WTC11 (cell line): ENCODE measurements around the gene YLPM1. TPM values are rescaled to one million over a fixed set of nuclear protein-coding genes. Genes with fewer than 3 reads are reported as not detected.

Experiments used
- ATAC-seq: fragments of 200-7000 bp; cut with Tn5 transposase; 2 replicates; pipeline ENCODE4 v1.10.0; 2021; ENCODE audit warnings: mild to moderate bottlenecking, moderate library complexity
- CTCF ChIA-PET: fragments of 300-600 bp; sonication (Branson Sonifier 250); formaldehyde crosslinking; loops from one replicate; lab custom pipeline; 2021; ENCODE audit warnings: antibody characterized with exemption; lab: Charles Lee
- POLR2A ChIA-PET: fragments of 350-600 bp; sonication (Branson Sonifier 250); formaldehyde crosslinking; loops from one replicate; lab custom pipeline; 2021; ENCODE audit warnings: antibody characterized with exemption; lab: Charles Lee
- DNase-seq: peaks from one replicate; pipeline ENCODE4 v3.0.0; 2021; ENCODE audit warnings: low spot score
- H3K27ac Mint-ChIP-seq: 2 replicates; pipeline ENCODE4 v1.8.0; 2021; ENCODE audit warnings: mixed read lengths
- H3K27me3 Mint-ChIP-seq: 2 replicates; pipeline ENCODE4 v1.8.0; 2021; ENCODE audit warnings: low read depth, mild to moderate bottlenecking, moderate library complexity, mixed read lengths
- H3K36me3 Mint-ChIP-seq: 2 replicates; pipeline ENCODE4 v1.8.0; 2021; ENCODE audit warnings: mixed read lengths
- H3K4me1 Mint-ChIP-seq: 2 replicates; pipeline ENCODE4 v1.8.0; 2022; ENCODE audit warnings: mixed read lengths
- H3K4me3 Mint-ChIP-seq: 2 replicates; pipeline ENCODE4 v1.8.0; 2021; ENCODE audit warnings: mild to moderate bottlenecking, moderate library complexity, mixed read lengths
- H3K9me3 Mint-ChIP-seq: 2 replicates; pipeline ENCODE4 v1.8.0; 2021; ENCODE audit warnings: mixed read lengths
- ATF1 ChIP-seq: sonication (generic); formaldehyde crosslinking; IDR thresholded peaks from 2 replicates; pipeline ENCODE4 v1.8.1; 2023; ENCODE audit warnings: mild to moderate bottlenecking, moderate library complexity, missing genetic modification reagents
- CBFB ChIP-seq: sonication (generic); formaldehyde crosslinking; IDR thresholded peaks from 2 replicates; pipeline ENCODE4 v1.8.1; 2022; ENCODE audit warnings: mild to moderate bottlenecking, low read depth, missing genetic modification reagents
- ELF4 ChIP-seq: sonication (generic); formaldehyde crosslinking; IDR thresholded peaks from 2 replicates; pipeline ENCODE4 v1.8.1; 2022; ENCODE audit warnings: low read depth, mild to moderate bottlenecking, moderate library complexity, missing genetic modification reagents
- ETV6 ChIP-seq: sonication (generic); formaldehyde crosslinking; IDR thresholded peaks from 2 replicates; pipeline ENCODE4 v1.8.1; 2022; ENCODE audit warnings: mild to moderate bottlenecking, missing genetic modification reagents
- FOXJ3 ChIP-seq: sonication (generic); formaldehyde crosslinking; IDR thresholded peaks from 2 replicates; pipeline ENCODE4 v1.9.0; 2021; ENCODE audit warnings: missing genetic modification reagents, mild to moderate bottlenecking, borderline replicate concordance
- GTF2I ChIP-seq: fragments of 250-450 bp; sonication (Bioruptor Pico); conservative IDR thresholded peaks from 2 replicates; pipeline ENCODE4 v1.4.0; 2021; ENCODE audit warnings: mild to moderate bottlenecking
- NFATC4 ChIP-seq: fragments of 250-450 bp; sonication (Bioruptor Pico); IDR thresholded peaks from 2 replicates; pipeline ENCODE4 v1.9.0; 2021; ENCODE audit warnings: mild to moderate bottlenecking
- NFYB ChIP-seq: sonication (generic); formaldehyde crosslinking; conservative IDR thresholded peaks from 2 replicates; pipeline ENCODE4 v1.8.0; 2022; ENCODE audit warnings: low read depth, missing genetic modification reagents
- NR1H2 ChIP-seq: sonication (generic); formaldehyde crosslinking; IDR thresholded peaks from 2 replicates; pipeline ENCODE4 v1.9.0; 2021; ENCODE audit warnings: mild to moderate bottlenecking, moderate library complexity, missing genetic modification reagents
- OVOL2 ChIP-seq: fragments of 250-450 bp; sonication (Bioruptor Pico); IDR thresholded peaks from 2 replicates; pipeline ENCODE4 v1.9.0; 2021; ENCODE audit warnings: mild to moderate bottlenecking, borderline replicate concordance
- SMAD4 ChIP-seq: sonication (generic); formaldehyde crosslinking; IDR thresholded peaks from 2 replicates; pipeline ENCODE4 v1.8.0; 2022; ENCODE audit warnings: mild to moderate bottlenecking, missing genetic modification reagents
- TEAD4 ChIP-seq: sonication (generic); formaldehyde crosslinking; IDR thresholded peaks from 2 replicates; pipeline ENCODE4 v1.8.0; 2022; ENCODE audit warnings: mild to moderate bottlenecking, missing genetic modification reagents
- TP53 ChIP-seq: sonication (generic); formaldehyde crosslinking; IDR thresholded peaks from 2 replicates; pipeline ENCODE4 v1.8.1; 2023; ENCODE audit warnings: mild to moderate bottlenecking, missing genetic modification reagents
- ZBTB21 ChIP-seq: sonication (generic); formaldehyde crosslinking; IDR thresholded peaks from 2 replicates; pipeline ENCODE4 v1.8.1; 2023; ENCODE audit warnings: mild to moderate bottlenecking, missing genetic modification reagents, borderline replicate concordance
- ZNF121 ChIP-seq: sonication (generic); formaldehyde crosslinking; IDR thresholded peaks from 2 replicates; pipeline ENCODE4 v1.8.0; 2023; ENCODE audit warnings: missing genetic modification reagents
- total RNA-seq: library from RNA; stranded (reverse); gene quantifications from 3 replicates; pipeline ENCODE4 v1.2.3, GENCODE V29; 2021
- TF ChIP-seq, protein P1 (sequence below): fragments of 250-450 bp; sonication (Bioruptor Pico); conservative IDR thresholded peaks from 2 replicates; pipeline ENCODE4 v1.9.0; 2021; ENCODE audit warnings: mild to moderate bottlenecking
- TF ChIP-seq, protein P2 (sequence below): sonication (generic); formaldehyde crosslinking; IDR thresholded peaks from 2 replicates; pipeline ENCODE4 v1.8.1; 2023; ENCODE audit warnings: mild to moderate bottlenecking, missing genetic modification reagents
- TF ChIP-seq, protein P3 (sequence below): sonication (generic); formaldehyde crosslinking; IDR thresholded peaks from 2 replicates; pipeline ENCODE4 v1.8.1; 2023; ENCODE audit warnings: mild to moderate bottlenecking, moderate library complexity, missing genetic modification reagents
- TF ChIP-seq, protein P4 (sequence below): fragments of 250-450 bp; sonication (Bioruptor Pico); IDR thresholded peaks from 2 replicates; pipeline ENCODE4 v1.9.0; 2021; ENCODE audit warnings: mild to moderate bottlenecking
- TF ChIP-seq, protein P5 (sequence below): sonication (generic); formaldehyde crosslinking; IDR thresholded peaks from 2 replicates; pipeline ENCODE4 v1.8.1; 2022; ENCODE audit warnings: missing genetic modification reagents, borderline replicate concordance
- TF ChIP-seq, protein P6 (sequence below): sonication (generic); formaldehyde crosslinking; IDR thresholded peaks from 2 replicates; pipeline ENCODE4 v1.8.0; 2022; ENCODE audit warnings: mild to moderate bottlenecking, missing genetic modification reagents
- TF ChIP-seq, protein P7 (sequence below): sonication (generic); formaldehyde crosslinking; IDR thresholded peaks from 2 replicates; pipeline ENCODE4 v1.8.1; 2022; ENCODE audit warnings: low read depth, mild to moderate bottlenecking, moderate library complexity, missing genetic modification reagents, borderline replicate concordance

YLPM1 gene
- total RNA-seq, 1 experiment from 2014 or later = 66.6 TPM

DNA sequence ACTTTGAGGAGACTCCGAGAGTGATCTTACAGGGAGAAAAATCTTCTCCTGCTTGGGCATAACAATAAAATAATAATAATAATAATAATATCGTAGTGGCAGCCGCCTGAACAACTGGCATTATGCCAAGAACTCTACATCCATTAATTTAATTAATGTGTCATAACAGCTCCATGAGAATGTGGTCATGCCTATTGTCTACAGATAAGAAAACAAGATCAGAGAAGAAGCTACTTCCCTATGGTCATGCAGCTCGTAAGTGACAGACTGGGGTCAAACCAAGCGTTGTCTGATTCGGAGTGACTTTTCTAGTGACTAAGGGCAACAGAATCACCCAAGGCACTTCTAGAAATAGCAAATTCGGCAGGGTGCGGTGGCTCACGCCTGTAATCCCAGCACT is 101.1 kb downstream of the YLPM1 start (continued):
- TF ChIP-seq, protein P1, sequence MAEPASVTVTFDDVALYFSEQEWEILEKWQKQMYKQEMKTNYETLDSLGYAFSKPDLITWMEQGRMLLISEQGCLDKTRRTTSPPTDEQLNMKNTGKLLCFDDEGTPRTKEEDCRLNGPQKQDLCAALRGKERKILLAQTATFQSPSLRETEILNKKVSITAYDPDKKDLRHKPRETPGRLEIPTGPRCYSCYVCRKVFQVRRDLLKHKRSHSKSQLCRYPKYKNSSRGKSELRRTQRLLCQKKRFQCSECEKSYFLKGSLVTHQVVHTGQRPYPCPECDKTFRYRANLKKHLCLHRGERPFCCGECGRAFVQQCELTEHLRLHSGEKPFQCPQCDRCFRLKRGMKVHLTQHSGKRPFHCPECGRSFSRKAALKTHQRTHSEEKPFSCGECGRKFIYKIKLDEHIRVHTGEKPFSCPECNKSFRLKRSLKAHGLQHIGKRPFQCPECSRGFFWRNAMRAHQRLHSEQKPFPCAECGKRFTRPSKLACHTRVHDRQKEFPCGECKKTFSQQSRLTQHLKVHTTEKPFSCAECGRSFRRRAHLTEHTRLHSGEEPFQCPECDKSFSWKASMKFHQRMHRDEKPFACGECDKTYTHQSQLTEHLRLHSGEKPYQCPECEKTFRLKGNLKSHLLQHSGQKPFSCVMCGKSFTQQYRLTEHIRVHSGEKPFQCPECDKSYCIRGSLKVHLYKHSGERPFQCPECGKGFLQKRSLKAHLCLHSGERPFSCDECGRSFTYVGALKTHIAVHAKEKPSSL (CRISPR knock-in tag) = no peak
- TF ChIP-seq, protein P2, sequence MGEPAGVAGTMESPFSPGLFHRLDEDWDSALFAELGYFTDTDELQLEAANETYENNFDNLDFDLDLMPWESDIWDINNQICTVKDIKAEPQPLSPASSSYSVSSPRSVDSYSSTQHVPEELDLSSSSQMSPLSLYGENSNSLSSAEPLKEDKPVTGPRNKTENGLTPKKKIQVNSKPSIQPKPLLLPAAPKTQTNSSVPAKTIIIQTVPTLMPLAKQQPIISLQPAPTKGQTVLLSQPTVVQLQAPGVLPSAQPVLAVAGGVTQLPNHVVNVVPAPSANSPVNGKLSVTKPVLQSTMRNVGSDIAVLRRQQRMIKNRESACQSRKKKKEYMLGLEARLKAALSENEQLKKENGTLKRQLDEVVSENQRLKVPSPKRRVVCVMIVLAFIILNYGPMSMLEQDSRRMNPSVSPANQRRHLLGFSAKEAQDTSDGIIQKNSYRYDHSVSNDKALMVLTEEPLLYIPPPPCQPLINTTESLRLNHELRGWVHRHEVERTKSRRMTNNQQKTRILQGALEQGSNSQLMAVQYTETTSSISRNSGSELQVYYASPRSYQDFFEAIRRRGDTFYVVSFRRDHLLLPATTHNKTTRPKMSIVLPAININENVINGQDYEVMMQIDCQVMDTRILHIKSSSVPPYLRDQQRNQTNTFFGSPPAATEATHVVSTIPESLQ (CRISPR knock-in tag) = no peak
- TF ChIP-seq, protein P3, sequence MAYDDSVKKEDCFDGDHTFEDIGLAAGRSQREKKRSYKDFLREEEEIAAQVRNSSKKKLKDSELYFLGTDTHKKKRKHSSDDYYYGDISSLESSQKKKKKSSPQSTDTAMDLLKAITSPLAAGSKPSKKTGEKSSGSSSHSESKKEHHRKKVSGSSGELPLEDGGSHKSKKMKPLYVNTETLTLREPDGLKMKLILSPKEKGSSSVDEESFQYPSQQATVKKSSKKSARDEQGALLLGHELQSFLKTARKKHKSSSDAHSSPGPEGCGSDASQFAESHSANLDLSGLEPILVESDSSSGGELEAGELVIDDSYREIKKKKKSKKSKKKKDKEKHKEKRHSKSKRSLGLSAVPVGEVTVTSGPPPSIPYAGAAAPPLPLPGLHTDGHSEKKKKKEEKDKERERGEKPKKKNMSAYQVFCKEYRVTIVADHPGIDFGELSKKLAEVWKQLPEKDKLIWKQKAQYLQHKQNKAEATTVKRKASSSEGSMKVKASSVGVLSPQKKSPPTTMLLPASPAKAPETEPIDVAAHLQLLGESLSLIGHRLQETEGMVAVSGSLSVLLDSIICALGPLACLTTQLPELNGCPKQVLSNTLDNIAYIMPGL (CRISPR knock-in tag) = no peak
- TF ChIP-seq, all 79 proteins: peak for 0

DNA sequence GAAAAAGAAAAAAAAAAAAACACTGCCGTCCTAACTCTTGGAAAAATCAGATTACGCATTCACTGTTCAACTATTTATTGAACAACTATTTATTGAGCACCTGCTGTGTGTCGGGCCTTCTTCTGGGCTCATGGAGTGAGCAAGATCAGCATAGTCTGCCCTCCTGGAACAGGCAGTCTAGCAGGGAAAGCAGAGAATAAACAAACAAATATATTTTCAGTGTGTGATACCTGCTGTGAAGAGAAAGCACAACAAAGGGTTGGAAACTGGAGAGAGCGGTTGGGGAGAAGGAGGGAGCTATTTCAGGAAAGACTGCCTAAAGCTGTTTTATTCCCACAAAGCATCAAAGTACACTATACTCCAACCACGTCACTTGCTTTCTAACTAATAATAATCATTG is 102.0 kb downstream of the YLPM1 start:
- Mint-ChIP-seq H3K9me3 (peaks cover 3% of the 10 kb centered on the region; the same call in 1 of the 2 replicates), H3K27me3 (no peaks in the 10 kb centered on the region; the same call in none of the 2 replicates), H3K4me3 (no peak overlapping the region), H3K36me3 (no peaks in the 10 kb centered on the region), H3K4me1 (peaks cover 3% of the 10 kb centered on the region; the same call in 1 of the 2 replicates), H3K27ac (peak overlapping the region; percentile 36; the same call in 1 of the 2 replicates)
- ChIA-PET CTCF (interaction anchor here (1.0 to 2.5 kb wide), 3 partner anchors 11 to 40 kb away, joined by 4 to 16 read pairs (median 6); partner anchors contain the start of gene PROX2), POLR2A (interaction anchor here (0.7 kb wide), 1 partner anchor 8 kb away, joined by 3 read pairs; no protein-coding TSS in a partner anchor)
- TF ChIP-seq NR1H2 (CRISPR knock-in tag) = no peak
- TF ChIP-seq NFYB = no peak
- TF ChIP-seq SMAD4 (CRISPR knock-in tag) = no peak
- no peak for TF ChIP-seq ATF1
- TF ChIP-seq ZBTB21 = no peak
- no peak for TF ChIP-seq TEAD4 (CRISPR knock-in tag)
- TF ChIP-seq CBFB (CRISPR knock-in tag) = no peak
- TF ChIP-seq GTF2I (CRISPR knock-in tag) = no peak
- no peak for TF ChIP-seq ZNF121 (CRISPR knock-in tag)
- no peak for ATAC-seq
- no peak for DNase-seq

DNA sequence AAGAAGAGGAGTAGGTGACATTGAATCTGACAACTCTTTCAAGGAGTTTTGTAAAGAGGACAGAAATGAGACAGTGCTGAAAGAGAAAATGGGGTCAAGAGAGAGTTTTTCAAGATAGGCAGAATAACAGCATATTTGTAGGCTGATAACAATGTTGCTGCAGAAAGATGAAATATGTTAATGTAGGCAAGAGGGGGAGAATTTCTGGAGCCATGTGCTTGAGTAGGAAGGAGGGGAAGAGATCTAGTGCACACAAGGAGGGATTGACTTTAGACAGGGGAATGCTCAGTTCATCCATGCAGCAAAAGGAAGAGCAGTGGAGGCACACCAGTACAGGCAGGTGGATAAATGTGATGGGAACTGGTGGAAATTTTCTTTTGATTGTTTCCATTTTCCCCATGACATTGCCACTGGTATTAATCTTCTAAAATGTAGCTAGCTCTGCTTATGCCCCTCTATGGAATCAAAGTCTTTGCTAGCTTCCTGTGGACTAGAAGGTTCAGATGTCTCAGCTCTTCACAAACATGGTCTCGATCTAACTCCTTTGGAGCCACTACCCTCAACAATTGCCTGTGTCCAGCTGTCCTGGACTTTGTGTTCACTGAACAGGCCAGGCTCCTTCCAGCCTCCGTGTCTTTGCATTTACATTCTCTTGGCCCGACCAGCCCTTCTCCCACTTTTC is 103.7 kb downstream of the YLPM1 start:
- Mint-ChIP-seq H3K36me3 (no peaks in the 10 kb centered on the region), H3K27me3 (no peaks in the 10 kb centered on the region; the same call in none of the 2 replicates), H3K4me1 (no peaks in the 10 kb centered on the region), H3K27ac (no peak overlapping the region), H3K9me3 (peaks cover 3% of the 10 kb centered on the region; the same call in 1 of the 2 replicates), H3K4me3 (no peak overlapping the region)
- no peak for DNase-seq
- ChIA-PET POLR2A (no interaction called here), CTCF (interaction anchor here (1.1 to 1.6 kb wide), 3 partner anchors 12 to 78 kb away, joined by 4 to 6 read pairs (median 6); no protein-coding TSS in a partner anchor)
- ATAC-seq = no peak
- TF ChIP-seq OVOL2 (CRISPR knock-in tag) (no peak), ETV6 (CRISPR knock-in tag) (no peak), FOXJ3 (CRISPR knock-in tag) (no peak), ELF4 (CRISPR knock-in tag) (no peak), NFATC4 (CRISPR knock-in tag) (no peak), TP53 (no peak)
- TF ChIP-seq, protein P4, sequence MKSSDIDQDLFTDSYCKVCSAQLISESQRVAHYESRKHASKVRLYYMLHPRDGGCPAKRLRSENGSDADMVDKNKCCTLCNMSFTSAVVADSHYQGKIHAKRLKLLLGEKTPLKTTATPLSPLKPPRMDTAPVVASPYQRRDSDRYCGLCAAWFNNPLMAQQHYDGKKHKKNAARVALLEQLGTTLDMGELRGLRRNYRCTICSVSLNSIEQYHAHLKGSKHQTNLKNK = no peak
- TF ChIP-seq, protein P5, sequence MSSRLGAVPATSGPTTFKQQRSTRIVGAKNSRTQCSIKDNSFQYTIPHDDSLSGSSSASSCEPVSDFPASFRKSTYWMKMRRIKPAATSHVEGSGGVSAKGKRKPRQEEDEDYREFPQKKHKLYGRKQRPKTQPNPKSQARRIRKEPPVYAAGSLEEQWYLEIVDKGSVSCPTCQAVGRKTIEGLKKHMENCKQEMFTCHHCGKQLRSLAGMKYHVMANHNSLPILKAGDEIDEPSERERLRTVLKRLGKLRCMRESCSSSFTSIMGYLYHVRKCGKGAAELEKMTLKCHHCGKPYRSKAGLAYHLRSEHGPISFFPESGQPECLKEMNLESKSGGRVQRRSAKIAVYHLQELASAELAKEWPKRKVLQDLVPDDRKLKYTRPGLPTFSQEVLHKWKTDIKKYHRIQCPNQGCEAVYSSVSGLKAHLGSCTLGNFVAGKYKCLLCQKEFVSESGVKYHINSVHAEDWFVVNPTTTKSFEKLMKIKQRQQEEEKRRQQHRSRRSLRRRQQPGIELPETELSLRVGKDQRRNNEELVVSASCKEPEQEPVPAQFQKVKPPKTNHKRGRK (CRISPR knock-in tag) = no peak
- TF ChIP-seq, protein P6, sequence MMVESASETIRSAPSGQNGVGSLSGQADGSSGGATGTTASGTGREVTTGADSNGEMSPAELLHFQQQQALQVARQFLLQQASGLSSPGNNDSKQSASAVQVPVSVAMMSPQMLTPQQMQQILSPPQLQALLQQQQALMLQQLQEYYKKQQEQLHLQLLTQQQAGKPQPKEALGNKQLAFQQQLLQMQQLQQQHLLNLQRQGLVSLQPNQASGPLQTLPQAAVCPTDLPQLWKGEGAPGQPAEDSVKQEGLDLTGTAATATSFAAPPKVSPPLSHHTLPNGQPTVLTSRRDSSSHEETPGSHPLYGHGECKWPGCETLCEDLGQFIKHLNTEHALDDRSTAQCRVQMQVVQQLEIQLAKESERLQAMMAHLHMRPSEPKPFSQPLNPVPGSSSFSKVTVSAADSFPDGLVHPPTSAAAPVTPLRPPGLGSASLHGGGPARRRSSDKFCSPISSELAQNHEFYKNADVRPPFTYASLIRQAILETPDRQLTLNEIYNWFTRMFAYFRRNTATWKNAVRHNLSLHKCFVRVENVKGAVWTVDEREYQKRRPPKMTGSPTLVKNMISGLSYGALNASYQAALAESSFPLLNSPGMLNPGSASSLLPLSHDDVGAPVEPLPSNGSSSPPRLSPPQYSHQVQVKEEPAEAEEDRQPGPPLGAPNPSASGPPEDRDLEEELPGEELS (CRISPR knock-in tag) = no peak
- TF ChIP-seq, protein P7, sequence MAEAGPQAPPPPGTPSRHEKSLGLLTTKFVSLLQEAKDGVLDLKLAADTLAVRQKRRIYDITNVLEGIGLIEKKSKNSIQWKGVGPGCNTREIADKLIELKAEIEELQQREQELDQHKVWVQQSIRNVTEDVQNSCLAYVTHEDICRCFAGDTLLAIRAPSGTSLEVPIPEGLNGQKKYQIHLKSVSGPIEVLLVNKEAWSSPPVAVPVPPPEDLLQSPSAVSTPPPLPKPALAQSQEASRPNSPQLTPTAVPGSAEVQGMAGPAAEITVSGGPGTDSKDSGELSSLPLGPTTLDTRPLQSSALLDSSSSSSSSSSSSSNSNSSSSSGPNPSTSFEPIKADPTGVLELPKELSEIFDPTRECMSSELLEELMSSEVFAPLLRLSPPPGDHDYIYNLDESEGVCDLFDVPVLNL (CRISPR knock-in tag) = no peak
